ENCODE results near the gene FCHSD1.
A peak's percentile ranks its signal among the peaks of the same experiment; 100 is the strongest.

FCHSD1 gene

GRCh38 chr5:141609044-141609443 is 42.2 kb downstream of the FCHSD1 start:
- Histone ChIP-seq H4K20me1 (no peaks in the 10 kb centered on the region), H3K9ac (peak overlapping the region; percentile 47), H3K4me2 (peak overlapping the region; percentile 86), H3K27ac (peak overlapping the region; percentile 90), H3K27me3 (no peaks in the 10 kb centered on the region), H3K4me3 (no peak overlapping the region), H3K4me1 (peaks cover 97% of the 10 kb centered on the region), H3K9me3 (peaks cover 7% of the 10 kb centered on the region; the same call in 1 of the 2 replicates), H3K36me3 (peaks cover 23% of the 10 kb centered on the region)
- TF ChIP-seq Cebpa-rat (IDR thresholded peaks at IDR 0.05): no peak

GRCh38 chr5:141608557-141608956 is 42.7 kb downstream of the FCHSD1 start:
- Histone ChIP-seq H3K36me3 (peaks cover 23% of the 10 kb centered on the region), H3K4me3 (no peak overlapping the region), H3K4me2 (peak overlapping the region; percentile 86), H3K27ac (peak overlapping the region; percentile 90), H3K9me3 (peaks cover 7% of the 10 kb centered on the region; the same call in 1 of the 2 replicates), H4K20me1 (no peaks in the 10 kb centered on the region), H3K9ac (peak overlapping the region; percentile 47), H3K4me1 (peaks cover 97% of the 10 kb centered on the region), H3K27me3 (no peaks in the 10 kb centered on the region)
- no peak for TF ChIP-seq Cebpa-rat (IDR thresholded peaks at IDR 0.05)

- Histone ChIP-seq H3K27me3 (no peaks in the 10 kb centered on the region), H3K36me3 (peaks cover 23% of the 10 kb centered on the region), H4K20me1 (no peaks in the 10 kb centered on the region), H3K9me3 (peaks cover 7% of the 10 kb centered on the region; the same call in 1 of the 2 replicates), H3K27ac (peak overlapping the region; percentile 90), H3K4me1 (peaks cover 97% of the 10 kb centered on the region), H3K4me3 (no peak overlapping the region), H3K9ac (peak overlapping the region; percentile 47), H3K4me2 (peak overlapping the region; percentile 86)
- no peak for TF ChIP-seq Cebpa-rat (IDR thresholded peaks at IDR 0.05)
These were observed 43.2 kb downstream of the FCHSD1 start for GRCh38 chr5:141608046-141608445.

GRCh38 chr5:141605523-141606277 is 45.5 kb downstream of the FCHSD1 start:
- peak overlapping the region; percentile 50 for H3K4me3 ChIP-seq
- peak overlapping the region; percentile 72 for H3K9ac ChIP-seq

GRCh38 chr5:141603923-141604717 is 47.1 kb downstream of the FCHSD1 start:
- 0 out of 2 replicates have a peak overlapping the region, but pooled peaks have one; percentile 11 for H3K4me3 ChIP-seq

More at GRCh38 chr5:141605523-141606277, 45.5 kb downstream of the FCHSD1 start:
- H3K4me1 ChIP-seq: peaks cover 97% of the 10 kb centered on the region
- no peak for TF ChIP-seq Cebpa-rat (IDR thresholded peaks at IDR 0.05)
- peaks cover 7% of the 10 kb centered on the region; the same call in 1 of the 2 replicates for H3K9me3 ChIP-seq
- H3K36me3 ChIP-seq: peaks cover 28% of the 10 kb centered on the region
- peak overlapping the region; percentile 86 for H3K4me2 ChIP-seq
- no peaks in the 10 kb centered on the region for H4K20me1 ChIP-seq
- H3K27me3 ChIP-seq: no peaks in the 10 kb centered on the region
- H3K27ac ChIP-seq: peak overlapping the region; percentile 90

GRCh38 chr5:141602606-141603005 is 48.6 kb downstream of the FCHSD1 start:
- Histone ChIP-seq H3K9ac (no peak overlapping the region), H3K27me3 (no peaks in the 10 kb centered on the region), H3K4me3 (no peak overlapping the region), H3K27ac (peak overlapping the region; percentile 90), H3K4me1 (peaks cover 97% of the 10 kb centered on the region), H3K4me2 (peak overlapping the region; percentile 73), H3K36me3 (peaks cover 22% of the 10 kb centered on the region), H3K9me3 (peaks cover 3% of the 10 kb centered on the region; the same call in 1 of the 2 replicates), H4K20me1 (peaks cover 15% of the 10 kb centered on the region; the same call in 1 of the 2 replicates)
- no peak for TF ChIP-seq Cebpa-rat (IDR thresholded peaks at IDR 0.05)

More at GRCh38 chr5:141603923-141604717, 47.1 kb downstream of the FCHSD1 start:
- H3K36me3 ChIP-seq: peaks cover 18% of the 10 kb centered on the region; the same call in 1 of the 2 replicates
- H3K9me3 ChIP-seq: no peaks in the 10 kb centered on the region
- H3K27ac ChIP-seq: peak overlapping the region; percentile 90
- no peak for TF ChIP-seq Cebpa-rat (IDR thresholded peaks at IDR 0.05)
- H3K4me1 ChIP-seq: peaks cover 97% of the 10 kb centered on the region
- peak overlapping the region; percentile 73 for H3K4me2 ChIP-seq
- peak overlapping the region; percentile 43; the same call in 1 of the 2 replicates for H3K9ac ChIP-seq
- H4K20me1 ChIP-seq: 0 out of 2 replicates have a peak, but pooled peaks cover 8% of the 10 kb centered on the region
- H3K27me3 ChIP-seq: no peaks in the 10 kb centered on the region

- H4K20me1 ChIP-seq: peaks cover 38% of the 10 kb centered on the region
- H3K4me1 ChIP-seq: peaks cover 76% of the 10 kb centered on the region
- peak overlapping the region; percentile 58 for H3K27ac ChIP-seq
- no peak overlapping the region for H3K9ac ChIP-seq
- no peak for TF ChIP-seq Cebpa-rat (IDR thresholded peaks at IDR 0.05)
- H3K4me2 ChIP-seq: peak overlapping the region; percentile 52
- H3K27me3 ChIP-seq: no peaks in the 10 kb centered on the region
- H3K9me3 ChIP-seq: peaks cover 18% of the 10 kb centered on the region; the same call in 1 of the 2 replicates
- no peak overlapping the region for H3K4me3 ChIP-seq
- H3K36me3 ChIP-seq: peaks cover 52% of the 10 kb centered on the region
These were observed 52.5 kb downstream of the FCHSD1 start for GRCh38 chr5:141598391-141599345.

GRCh38 chr5:141597814-141598213 is 53.4 kb downstream of the FCHSD1 start:
- TF ChIP-seq Cebpa-rat (IDR thresholded peaks at IDR 0.05): no peak
- H3K4me2 ChIP-seq: peak overlapping the region; percentile 39; the same call in 1 of the 2 replicates
- peaks cover 76% of the 10 kb centered on the region for H3K4me1 ChIP-seq
- H3K9me3 ChIP-seq: peaks cover 18% of the 10 kb centered on the region; the same call in 1 of the 2 replicates
- H3K36me3 ChIP-seq: peaks cover 51% of the 10 kb centered on the region
- no peak overlapping the region for H3K4me3 ChIP-seq
- H3K27me3 ChIP-seq: no peaks in the 10 kb centered on the region
- H4K20me1 ChIP-seq: peaks cover 46% of the 10 kb centered on the region
- H3K9ac ChIP-seq: no peak overlapping the region
- H3K27ac ChIP-seq: peak overlapping the region; percentile 24; the same call in 1 of the 2 replicates

Data from BLaER1 (cell line).